K562 (cell line): Measurements from ENCODE around the gene CTF1. TPM values are rescaled to one million over a fixed set of nuclear protein-coding genes. Genes with fewer than 3 reads are reported as not detected.
A peak's percentile ranks its signal among the peaks of the same experiment; 100 is the strongest.

Experiments used
- ETS1 ChIP-seq: conservative IDR thresholded peaks from 2 replicates; pipeline ENCODE4 v1.6.1; 2011; ENCODE audit warnings: low read depth, mild to moderate bottlenecking, low read length; ENCODE audit not compliant: control insufficient read depth
- EZH2 ChIP-seq: IDR thresholded peaks from 2 replicates; pipeline ENCODE4 v1.6.1; 2012; ENCODE audit warnings: low read depth, mild to moderate bottlenecking, inconsistent platforms, low read length, borderline replicate concordance
- FOXJ2 ChIP-seq: fragments of 200-800 bp; sonication (Bioruptor generic); IDR thresholded peaks from 2 replicates; pipeline ENCODE4 v1.6.1; 2016; ENCODE audit warnings: missing genetic modification characterization, missing compliant biosample characterization
- IFI16 ChIP-seq: fragments of 250-450 bp; sonication (Bioruptor Pico); IDR thresholded peaks from 2 replicates; pipeline ENCODE4 v2.1.2; 2022; ENCODE audit warnings: mild to moderate bottlenecking, inconsistent platforms
- IRF9 ChIP-seq: fragments of 450-650 bp; IDR thresholded peaks from 2 replicates; pipeline ENCODE4 v1.6.1; 2016; ENCODE audit warnings: missing biosample characterization, missing genetic modification characterization
- KDM2B ChIP-seq: fragments of 250-450 bp; sonication (Bioruptor Pico); IDR thresholded peaks from 2 replicates; pipeline ENCODE4 v1.8.0; 2021; ENCODE audit warnings: mild to moderate bottlenecking, moderate library complexity
- MITF ChIP-seq: IDR thresholded peaks from 2 replicates; pipeline ENCODE4 v1.6.1; 2014; ENCODE audit warnings: antibody characterized with exemption
- MLLT1 ChIP-seq, 2 experiments: fragments of 450-650 bp; IDR thresholded peaks; 2 replicates each; pipeline ENCODE4 v1.6.1; 2016
- MNT ChIP-seq, 2 experiments: fragments of 450-650 bp; conservative IDR thresholded peaks; 2 replicates each; pipeline ENCODE4 v1.6.1; 2017; ENCODE audit warnings: mild to moderate bottlenecking in 2 of 2, moderate library complexity in 2 of 2
- RBFOX2 ChIP-seq: fragments of 200-400 bp; formaldehyde crosslinking; IDR thresholded peaks from 2 replicates; pipeline ENCODE4 v1.6.1; 2017; ENCODE audit warnings: low read depth, mild to moderate bottlenecking, low read length, moderate library complexity
- SAP30 ChIP-seq: fragments of 200-600 bp; sonication (generic); IDR thresholded peaks from 2 replicates; pipeline ENCODE4 v1.6.1; 2012; ENCODE audit warnings: borderline replicate concordance, low read depth, mild to moderate bottlenecking, moderate library complexity, low read length, control low read depth, inconsistent platforms; ENCODE audit not compliant: insufficient read depth, poor library complexity, severe bottlenecking
- TAF1 ChIP-seq: IDR thresholded peaks from 2 replicates; pipeline ENCODE4 v1.6.1; 2011; ENCODE audit warnings: mild to moderate bottlenecking, low read length, moderate library complexity; ENCODE audit not compliant: insufficient read depth, control insufficient read depth, severe bottlenecking; ENCODE audit errors: extremely low read depth
- TGIF2 ChIP-seq: sonication (generic); formaldehyde crosslinking; IDR thresholded peaks from 2 replicates; pipeline ENCODE4 v1.8.1; 2022; ENCODE audit warnings: mild to moderate bottlenecking, missing genetic modification reagents, moderate library complexity
- WHSC1 ChIP-seq: IDR thresholded peaks from one replicate; pipeline ENCODE4 v1.6.1; 2012; ENCODE audit warnings: low read length, control low read depth, inconsistent platforms
- YBX1 ChIP-seq: fragments of 450-650 bp; IDR thresholded peaks from 2 replicates; pipeline ENCODE4 v1.7.1; 2016; ENCODE audit warnings: mild to moderate bottlenecking
- ZBTB12 ChIP-seq: fragments of 250-450 bp; sonication (Bioruptor Pico); IDR thresholded peaks from 2 replicates; pipeline ENCODE4 v1.4.0; 2020
- ZEB2 ChIP-seq: fragments of 450-650 bp; IDR thresholded peaks from 2 replicates; pipeline ENCODE4 v1.6.1; 2016
- ZNF212 ChIP-seq: fragments of 450-650 bp; formaldehyde crosslinking; IDR thresholded peaks from 2 replicates; pipeline ENCODE4 v1.4.0; 2020; ENCODE audit warnings: mild to moderate bottlenecking
- ZNF354B ChIP-seq: fragments of 250-450 bp; sonication (Bioruptor Pico); IDR thresholded peaks from 2 replicates; pipeline ENCODE4 v1.4.0; 2020
- ZNF584 ChIP-seq: fragments of 200-800 bp; sonication (Bioruptor generic); IDR thresholded peaks from 2 replicates; pipeline ENCODE4 v1.6.1; 2016; ENCODE audit warnings: low read depth, mild to moderate bottlenecking, missing genetic modification characterization, missing compliant biosample characterization
- polyA plus RNA-seq, 8 experiments: library from polyadenylated mRNA; depleted of rRNA in 4 of 8; stranded (reverse) in 5 of 8; unstranded in 3 of 8; fragments of >200 nt; fragmentation: Nextera tagmentation in 2 of 8; fragmentation: Illumina TruSeq in 1 of 8; extraction: Ambion mirVana in 2 of 8; extraction: Trizol in 1 of 8; gene quantifications; 2 replicates each; pipeline versions ENCODE4 v1.2.1 to v1.2.3, GENCODE V29; 2011 to 2014; ENCODE audit warnings: inconsistent platforms in 1 of 8, missing spikeins in 1 of 8
- total RNA-seq, 7 experiments: library from RNA; depleted of rRNA in 6 of 7; stranded (reverse); fragments of >200 nt in 6 of 7; fragmentation: Illumina TruSeq in 2 of 7; extraction: Trizol in 2 of 7; gene quantifications; 2 replicates each; pipeline versions ENCODE4 v1.2.1 to v1.2.3, GENCODE V29; 2011 to 2021; ENCODE audit warnings: low replicate concordance in 1 of 7

The CTF1 gene
- total and polyA plus RNA-seq, 9 of the 15 experiments (the other 6 are each of a cell fraction or from before 2014, with no cell fraction given), result 0.24 to 2.5 (median 0.44) TPM

GRCh38 chr16:30922960-30923535, 26.6 kb downstream of the CTF1 start (continued):
- TF ChIP-seq ZEB2, result peak; percentile 93
- TF ChIP-seq TAF1, result peak; percentile 65
- peak; percentile 87 for TF ChIP-seq RBFOX2
- peak; percentile 93 for TF ChIP-seq ZNF584 (CRISPR knock-in tag)
- TF ChIP-seq ZNF212 (CRISPR knock-in tag), result 0 out of 2 replicates have a peak, but pooled peaks have one; percentile 45
- no peak for TF ChIP-seq IRF9 (tag)
- TF ChIP-seq TGIF2 (CRISPR knock-in tag), result no peak
- peak; percentile 100 for TF ChIP-seq ETS1
- peak; percentile 57 to 82; a peak in 3 of 4 replicates for TF ChIP-seq MNT (conservative IDR thresholded peaks at IDR 0.05)
- no peak for TF ChIP-seq YBX1
- no peak for TF ChIP-seq FOXJ2
- peak in 1 of 2 experiments; percentile 95; a peak in 2 of 4 replicates for TF ChIP-seq MLLT1 (IDR thresholded peaks at IDR 0.05)
- no peak for TF ChIP-seq SAP30
- TF ChIP-seq WHSC1, result no peak
- peak; percentile 80 for TF ChIP-seq ZBTB12 (CRISPR knock-in tag)
- TF ChIP-seq ZNF354B (CRISPR knock-in tag), result 0 out of 2 replicates have a peak, but pooled peaks have one; percentile 43
- no peak for TF ChIP-seq IFI16 (CRISPR knock-in tag)
- TF ChIP-seq KDM2B (CRISPR knock-in tag), result no peak
- TF ChIP-seq MITF, result no peak
- no peak for TF ChIP-seq EZH2
